IPS-NIHi7 (cell line): Measurements from ENCODE around the gene CARD9.
A peak's percentile ranks its signal among the peaks of the same experiment; 100 is the strongest.
"Not testable (repeated sequence)": the region's sequence is repeated elsewhere in the genome, so short reads cannot be mapped to it uniquely, and the experiment has no call there.

Experiments
- DNase-seq: peaks from one replicate; pipeline ENCODE4 v3.0.0; 2012; ENCODE audit warnings: mixed read lengths; ENCODE audit errors: extremely low spot score

CARD9 gene

GRCh38 chr9:136363949-136364748 lies 9.3 kb downstream of the CARD9 start:
- DNase-seq, result no peak

- peak; percentile 100 for DNase-seq
Observed at GRCh38 chr9:136363106-136363948, 10.1 kb downstream of the CARD9 start, which contains the start of gene DNLZ. DNLZ (minus strand) TSS chr9:136363744; CDS start chr9:136363714, 30 bp downstream.

GRCh38 chr9:136362450-136362784 lies 11.1 kb downstream of the CARD9 start:
- DNase-seq, result no peak

- DNase-seq, result no peak
Observed at GRCh38 chr9:136361754-136362449, 11.6 kb downstream of the CARD9 start.

GRCh38 chr9:136361047-136361753 lies 12.3 kb downstream of the CARD9 start:
- DNase-seq, result no peak

GRCh38 chr9:136359774-136360718 lies 13.4 kb downstream of the CARD9 start:
- no peak for DNase-seq

- no peak for DNase-seq
Observed at GRCh38 chr9:136358888-136359287, 14.6 kb downstream of the CARD9 start.

- DNase-seq, result no peak
Observed at GRCh38 chr9:136358016-136358415, 15.5 kb downstream of the CARD9 start.

- DNase-seq, result no peak
Observed at GRCh38 chr9:136357202-136357725, 16.2 kb downstream of the CARD9 start.

- DNase-seq, result no peak
Observed at GRCh38 chr9:136355616-136356557, 17.6 kb downstream of the CARD9 start.

GRCh38 chr9:136354592-136355085 lies 18.8 kb downstream of the CARD9 start:
- no peak for DNase-seq

- DNase-seq, result no peak
Observed at GRCh38 chr9:136353757-136354488, 19.5 kb downstream of the CARD9 start.

GRCh38 chr9:136353088-136353487 lies 20.4 kb downstream of the CARD9 start:
- no peak for DNase-seq

- DNase-seq, result no peak
Observed at GRCh38 chr9:136352682-136353081, 20.8 kb downstream of the CARD9 start.

GRCh38 chr9:136351868-136352267 lies 21.6 kb downstream of the CARD9 start:
- not testable (repeated sequence) for DNase-seq

GRCh38 chr9:136351252-136351800 lies 22.1 kb downstream of the CARD9 start:
- DNase-seq, result no peak

- no peak for DNase-seq
Observed at GRCh38 chr9:136349546-136349945, 23.9 kb downstream of the CARD9 start.

- no peak for DNase-seq
Observed at GRCh38 chr9:136348691-136349090, 24.8 kb downstream of the CARD9 start.
